Measurements from ENCODE around the gene ASCC3.
"Not testable (repeated sequence)": the region's sequence is repeated elsewhere in the genome, so short reads cannot be mapped to it uniquely, and the experiment has no call there.

Gene ASCC3

DNA sequence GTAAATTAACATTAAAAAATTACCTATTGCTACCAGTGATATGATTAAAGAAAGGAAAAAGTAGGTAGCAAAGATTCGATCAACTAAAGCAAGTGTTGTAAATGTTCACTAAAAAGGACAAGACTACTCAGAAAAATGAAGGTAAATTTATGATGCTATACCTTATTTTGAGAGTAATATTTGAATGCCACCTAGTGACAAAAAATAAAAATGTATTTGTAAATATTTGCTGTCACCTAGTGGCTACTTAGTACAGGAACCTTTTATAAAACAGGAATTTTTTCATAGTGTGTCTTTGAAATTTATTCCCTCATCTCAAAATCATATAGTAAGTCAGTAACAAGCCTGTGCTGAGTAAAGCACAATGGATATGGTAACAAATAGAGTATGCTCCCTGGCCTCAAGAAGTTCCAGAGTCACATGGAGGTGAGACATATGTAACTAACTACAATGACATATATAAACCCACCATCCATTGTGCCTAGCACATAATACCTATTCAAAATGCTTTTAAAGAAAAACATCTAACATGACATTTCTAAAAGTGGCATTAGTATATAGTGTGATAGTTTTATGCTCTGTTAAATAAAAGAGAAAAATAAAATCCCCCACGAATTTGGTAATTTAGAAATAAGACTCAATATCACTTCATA, 223.3 kb downstream of the ASCC3 start:
- DNase-seq: peak; percentile 21

GRCh38 chr6:100641147-100641546, 240.0 kb downstream of the ASCC3 start:
- DNase-seq: not testable (repeated sequence)

DNA sequence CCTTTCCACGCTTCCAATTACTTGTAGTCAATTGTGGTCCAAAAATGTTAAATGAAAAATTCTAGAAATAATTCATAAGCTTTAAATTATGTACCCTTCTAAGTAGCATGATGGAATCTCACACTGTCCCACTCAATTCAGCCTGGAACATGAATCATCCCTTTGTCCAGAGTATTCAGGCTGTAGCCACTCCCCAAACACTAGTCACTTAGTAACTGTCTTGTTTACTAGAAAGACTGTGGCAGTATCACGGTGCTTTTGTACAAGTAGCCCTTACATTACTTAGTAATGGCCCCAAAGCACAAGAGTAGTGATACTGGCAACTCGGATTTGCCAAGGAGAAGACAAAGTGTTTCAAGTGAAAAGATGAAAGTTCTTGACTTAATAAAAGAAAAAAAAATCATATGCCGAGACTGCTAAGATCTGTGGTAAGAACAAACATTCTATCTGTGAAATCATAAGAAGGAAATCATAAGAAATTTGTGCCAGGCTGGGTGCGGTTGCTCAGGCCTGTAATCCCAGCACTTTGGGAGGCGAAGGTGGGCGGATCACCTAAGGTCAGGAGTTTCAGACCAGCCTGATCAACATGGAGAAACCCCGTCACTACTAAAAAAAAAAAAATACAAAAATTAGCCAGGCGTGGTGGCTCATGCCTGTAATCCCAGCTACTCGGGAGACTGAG, 247.9 kb downstream of the ASCC3 start:
- DNase-seq: no peak

GRCh38 chr6:100630536-100630935, 250.6 kb downstream of the ASCC3 start:
- peak; percentile 15 for DNase-seq

DNA sequence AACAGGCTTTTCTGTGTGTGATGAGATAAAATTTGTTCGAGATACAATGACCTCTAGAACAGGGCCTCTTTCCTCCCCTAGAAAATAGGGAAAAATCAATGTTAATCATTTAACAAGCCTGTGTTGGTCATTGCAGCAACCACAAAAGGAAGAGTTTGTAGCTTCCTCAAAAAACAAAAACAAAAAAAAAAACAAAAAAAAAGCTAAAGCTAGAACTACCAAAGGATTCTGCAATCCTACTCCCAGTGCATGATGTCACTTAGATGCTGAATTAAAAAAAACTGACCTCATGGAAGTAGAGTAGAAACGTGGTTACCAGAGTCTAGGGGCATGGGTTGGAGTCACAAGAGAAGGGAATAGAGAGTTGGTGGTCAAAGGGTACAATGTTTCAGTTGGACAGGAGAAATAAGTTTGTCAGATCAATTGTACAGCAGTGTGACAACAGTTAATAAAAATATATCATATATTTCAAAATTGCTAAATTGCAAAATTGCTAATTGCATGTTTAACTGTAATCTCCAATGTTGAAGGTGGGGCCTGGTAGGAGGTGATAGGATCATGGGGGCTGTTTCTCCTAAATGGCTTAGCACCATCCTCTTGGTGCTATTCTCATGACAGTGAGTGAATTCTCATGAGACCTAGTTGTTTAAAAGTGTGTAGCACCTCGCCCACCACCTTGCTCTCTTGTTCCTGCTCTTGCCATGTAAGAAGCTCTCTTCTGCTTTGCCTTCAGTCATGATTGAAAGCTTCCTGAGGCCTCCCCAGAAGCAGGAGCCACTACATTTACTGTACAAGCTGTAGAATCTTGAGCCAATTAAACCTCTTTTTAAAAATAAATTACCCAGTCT, 253.0 kb downstream of the ASCC3 start:
- DNase-seq: peak; percentile 22

GRCh38 chr6:100626721-100627120, 254.4 kb downstream of the ASCC3 start:
- no peak for DNase-seq

- DNase-seq: no peak
These were observed 258.0 kb downstream of the ASCC3 start for GRCh38 chr6:100622907-100623692.

DNA sequence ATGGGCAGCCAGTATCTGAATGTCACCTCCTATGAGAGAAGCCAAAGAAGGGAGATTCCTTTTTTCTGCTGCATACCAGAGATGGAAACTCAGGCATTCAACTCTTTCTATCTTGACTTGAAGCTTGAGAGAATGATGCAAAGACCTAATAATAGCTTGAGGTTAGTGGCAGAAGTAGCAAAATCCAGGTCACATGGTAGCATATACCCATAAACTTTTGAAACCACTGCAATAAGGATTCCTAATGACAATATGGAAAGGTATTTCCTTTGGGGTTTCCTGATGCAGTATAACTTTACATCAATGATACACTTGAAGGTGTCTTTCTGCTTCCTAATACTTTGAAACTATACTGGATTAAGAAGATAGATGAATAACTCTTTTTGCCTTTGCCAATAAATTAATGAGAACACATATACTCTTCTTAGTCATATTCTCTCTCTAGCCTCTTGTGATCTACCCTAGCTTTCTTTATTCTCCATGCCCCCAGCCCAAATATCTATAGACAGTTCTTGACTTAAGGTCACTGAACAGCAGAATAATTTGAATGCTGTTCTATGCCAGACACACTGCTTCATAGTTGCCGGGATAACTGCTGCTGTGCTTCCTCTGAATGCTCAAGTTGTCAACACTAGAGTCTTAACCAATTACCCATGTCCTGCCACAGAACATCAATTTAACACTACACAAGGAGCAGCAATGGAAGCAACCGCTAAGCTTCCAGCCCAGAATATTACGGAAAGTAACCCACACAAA, 260.9 kb downstream of the ASCC3 start:
- DNase-seq: no peak

- no peak for DNase-seq
These were observed 262.8 kb downstream of the ASCC3 start for GRCh38 chr6:100618351-100618671.

- DNase-seq: peak; percentile 17
These were observed 263.3 kb downstream of the ASCC3 start for GRCh38 chr6:100617633-100618350.

DNA sequence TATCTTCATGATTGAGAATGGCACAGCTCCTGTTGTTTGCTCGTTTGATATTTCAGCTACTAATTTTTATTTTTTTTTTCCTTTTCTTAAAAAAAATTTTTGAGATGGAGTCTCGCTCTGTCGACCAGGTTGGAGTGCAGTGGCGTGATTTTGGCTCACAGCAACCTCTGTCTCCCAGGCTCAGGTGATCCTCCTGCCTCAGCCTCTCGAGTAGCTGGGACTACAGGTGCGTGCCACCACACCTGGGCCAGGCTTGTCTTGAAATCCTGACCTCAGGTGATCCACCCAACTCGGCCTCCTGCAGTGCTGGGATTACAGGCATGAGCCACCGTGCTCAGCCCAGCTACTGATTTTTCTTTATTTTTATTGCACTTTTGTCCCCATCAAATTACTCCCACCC, 266.2 kb downstream of the ASCC3 start:
- DNase-seq: no peak

- DNase-seq: no peak
These were observed 266.7 kb downstream of the ASCC3 start for GRCh38 chr6:100614386-100614785.

DNA sequence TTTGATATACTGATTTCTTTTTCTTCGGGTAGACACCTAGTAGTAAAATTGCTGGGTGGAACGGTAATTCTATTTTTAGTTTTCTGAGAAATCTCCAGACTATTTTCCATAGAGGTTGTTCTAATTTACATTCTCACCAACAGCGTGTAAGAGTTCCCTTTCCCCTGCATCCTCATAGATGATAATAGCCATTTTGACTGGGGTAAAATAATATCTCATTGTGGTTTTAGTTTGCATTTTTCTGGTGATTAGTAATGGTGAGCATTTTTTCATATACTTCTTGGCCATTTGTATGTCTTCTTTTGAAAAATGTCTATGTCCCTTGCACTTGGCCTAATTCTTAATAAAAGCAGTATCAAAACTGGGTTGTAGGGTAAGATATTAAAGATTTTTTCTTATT, 267.5 kb downstream of the ASCC3 start:
- DNase-seq: no peak

GRCh38 chr6:100612094-100612493, 269.0 kb downstream of the ASCC3 start:
- DNase-seq: no peak

- no peak for DNase-seq
These were observed 281.9 kb downstream of the ASCC3 start for GRCh38 chr6:100599088-100599770.

GRCh38 chr6:100595456-100595855, 285.7 kb downstream of the ASCC3 start:
- DNase-seq: no peak

DNA sequence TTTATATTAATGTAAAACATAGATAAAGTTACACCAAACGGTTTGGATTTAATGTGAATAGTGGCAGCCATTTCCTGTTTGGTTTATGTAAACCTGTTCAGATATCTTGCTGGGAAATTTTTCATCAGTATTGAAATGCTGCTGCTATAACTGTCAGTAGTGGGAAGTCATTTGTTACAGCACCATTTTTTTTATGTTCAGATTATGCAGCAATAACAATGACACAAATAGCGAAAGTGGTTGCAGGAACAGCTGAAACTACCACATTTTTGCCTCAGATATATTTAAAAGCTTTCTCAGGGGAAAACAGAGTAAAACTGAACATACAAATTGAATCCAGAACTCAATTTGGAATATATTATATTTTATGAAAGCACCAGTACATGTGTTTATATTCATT, 287.6 kb downstream of the ASCC3 start:
- DNase-seq: no peak

- no peak for DNase-seq
These were observed 288.2 kb downstream of the ASCC3 start for GRCh38 chr6:100592929-100593328.

DNA sequence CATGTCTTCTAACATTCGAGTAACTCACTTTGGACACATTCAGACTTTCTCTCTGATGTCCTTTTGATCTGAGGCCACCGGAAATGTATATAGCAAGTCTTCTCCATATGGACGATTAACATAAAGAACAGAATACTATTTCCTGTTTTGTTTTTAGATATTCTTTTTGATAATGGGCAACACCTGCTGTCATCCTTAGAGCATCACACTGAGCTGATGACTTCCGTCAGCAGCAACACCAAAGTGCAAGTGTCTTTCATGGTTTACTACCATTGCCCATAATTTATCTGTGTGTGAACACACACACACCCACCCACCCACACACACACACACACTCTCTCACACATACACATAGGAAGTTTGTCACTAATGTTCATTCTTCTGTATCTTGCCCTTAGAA, 303.7 kb downstream of the ASCC3 start:
- DNase-seq: no peak

- DNase-seq: no peak
These were observed 305.2 kb downstream of the ASCC3 start for GRCh38 chr6:100575921-100576320.

DNA sequence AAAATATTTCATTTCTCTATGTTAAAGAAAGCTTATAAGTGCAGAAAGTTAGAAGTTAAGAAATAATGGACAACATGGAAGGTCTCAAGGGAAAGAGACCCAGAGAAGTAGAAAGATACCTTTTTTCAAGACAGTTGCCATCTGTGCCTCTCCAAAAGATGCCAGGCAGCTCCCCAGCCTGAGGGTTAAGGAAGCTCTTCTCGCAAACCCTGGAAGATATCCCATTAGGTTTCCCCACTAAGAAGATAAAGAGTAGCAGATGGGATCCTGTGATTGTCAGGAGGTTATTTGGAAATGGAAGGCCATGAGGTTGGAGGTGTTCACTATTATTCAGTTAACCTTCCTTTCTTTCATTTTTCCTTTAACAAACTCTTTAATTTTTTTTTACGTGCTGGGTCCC, 306.3 kb downstream of the ASCC3 start:
- DNase-seq: no peak
